SK-N-SH treated with all-trans-retinoic acid at 6 μM for 48 hours (cell line): Measurements from ENCODE around the gene GPR34.
"Not testable (repeated sequence)": the region's sequence is repeated elsewhere in the genome, so short reads cannot be mapped to it uniquely, and the experiment has no call there.

Experiments
- ATAC-seq: fragments of 200-7000 bp; cut with Tn5 transposase; 3 replicates; pipeline ENCODE4 v1.9.1; 2020; ENCODE audit warnings: mild to moderate bottlenecking, moderate library complexity
- ARNTL ChIP-seq: fragments of 450-650 bp; formaldehyde crosslinking; IDR thresholded peaks from 2 replicates; pipeline ENCODE4 v1.5.0; 2020; ENCODE audit warnings: low read depth, mild to moderate bottlenecking, moderate library complexity, borderline replicate concordance
- BACH2 ChIP-seq: fragments of 250-450 bp; sonication (Bioruptor Pico); IDR thresholded peaks from 2 replicates; pipeline ENCODE4 v1.9.0; 2021; ENCODE audit warnings: mild to moderate bottlenecking, borderline replicate concordance
- CSDC2 ChIP-seq: fragments of 250-450 bp; sonication (Bioruptor Pico); IDR thresholded peaks from 2 replicates; pipeline ENCODE4 v1.5.0; 2020; ENCODE audit warnings: mild to moderate bottlenecking, moderate library complexity
- ESRRG ChIP-seq: fragments of 250-450 bp; sonication (Bioruptor Pico); IDR thresholded peaks from 2 replicates; pipeline ENCODE4 v1.6.1; 2021; ENCODE audit warnings: mild to moderate bottlenecking
- GLIS3 ChIP-seq: fragments of 250-450 bp; sonication (Bioruptor Pico); IDR thresholded peaks from 2 replicates; pipeline ENCODE4 v1.5.0; 2020; ENCODE audit warnings: mild to moderate bottlenecking, moderate library complexity
- ISL1 ChIP-seq: fragments of 250-450 bp; sonication (Bioruptor Pico); IDR thresholded peaks from 2 replicates; pipeline ENCODE4 v2.1.2; 2022; ENCODE audit warnings: mild to moderate bottlenecking, moderate library complexity
- PPARA ChIP-seq: fragments of 250-450 bp; sonication (Bioruptor Pico); IDR thresholded peaks from 2 replicates; pipeline ENCODE4 v1.5.0; 2020; ENCODE audit warnings: mild to moderate bottlenecking, borderline replicate concordance
- RARB ChIP-seq: fragments of 250-450 bp; sonication (Bioruptor Pico); IDR thresholded peaks from 2 replicates; pipeline ENCODE4 v1.8.0; 2021; ENCODE audit warnings: mild to moderate bottlenecking, moderate library complexity
- SNAI2 ChIP-seq: fragments of 250-450 bp; sonication (Bioruptor Pico); IDR thresholded peaks from 2 replicates; pipeline ENCODE4 v1.5.0; 2020; ENCODE audit warnings: mild to moderate bottlenecking, moderate library complexity
- TCF4 ChIP-seq: fragments of 250-450 bp; sonication (Bioruptor Pico); IDR thresholded peaks from 2 replicates; pipeline ENCODE4 v1.8.0; 2021; ENCODE audit warnings: mild to moderate bottlenecking, moderate library complexity, borderline replicate concordance
- TOX ChIP-seq: fragments of 250-450 bp; sonication (Bioruptor Pico); IDR thresholded peaks from 2 replicates; pipeline ENCODE4 v1.8.0; 2021; ENCODE audit warnings: mild to moderate bottlenecking, moderate library complexity, borderline replicate concordance
- TSHZ2 ChIP-seq: fragments of 250-450 bp; sonication (Bioruptor Pico); IDR thresholded peaks from 2 replicates; pipeline ENCODE4 v1.5.0; 2020; ENCODE audit warnings: mild to moderate bottlenecking, moderate library complexity
- ZC3H10 ChIP-seq: fragments of 250-450 bp; sonication (Bioruptor Pico); IDR thresholded peaks from 2 replicates; pipeline ENCODE4 v1.5.1; 2021; ENCODE audit warnings: mild to moderate bottlenecking, moderate library complexity
- ZFP3 ChIP-seq: fragments of 250-450 bp; sonication (Bioruptor Pico); IDR thresholded peaks from 2 replicates; pipeline ENCODE4 v1.5.0; 2020; ENCODE audit warnings: mild to moderate bottlenecking, moderate library complexity
- ZFP30 ChIP-seq: fragments of 450-650 bp; formaldehyde crosslinking; IDR thresholded peaks from 2 replicates; pipeline ENCODE4 v1.5.0; 2022; ENCODE audit warnings: mild to moderate bottlenecking, moderate library complexity
- ZNF565 ChIP-seq: fragments of 450-650 bp; formaldehyde crosslinking; conservative IDR thresholded peaks from 2 replicates; pipeline ENCODE4 v1.5.0; 2020; ENCODE audit warnings: low read depth, mild to moderate bottlenecking, moderate library complexity
- ZNF70 ChIP-seq: fragments of 450-650 bp; formaldehyde crosslinking; IDR thresholded peaks from 2 replicates; pipeline ENCODE4 v1.5.0; 2020; ENCODE audit warnings: mild to moderate bottlenecking, moderate library complexity
- ZNF8 ChIP-seq: fragments of 450-650 bp; formaldehyde crosslinking; IDR thresholded peaks from 2 replicates; pipeline ENCODE4 v1.5.0; 2020; ENCODE audit warnings: mild to moderate bottlenecking, moderate library complexity
- TF ChIP-seq, protein P1 (sequence below): fragments of 250-450 bp; sonication (Bioruptor Pico); IDR thresholded peaks from 2 replicates; pipeline ENCODE4 v1.8.0; 2020; ENCODE audit warnings: mild to moderate bottlenecking, moderate library complexity, borderline replicate concordance
- TF ChIP-seq, protein P2 (sequence below): fragments of 250-450 bp; sonication (Bioruptor Pico); IDR thresholded peaks from 2 replicates; pipeline ENCODE4 v1.5.1; 2020; ENCODE audit warnings: low read depth, mild to moderate bottlenecking, moderate library complexity
- TF ChIP-seq, protein P3 (sequence below): fragments of 250-450 bp; sonication (Bioruptor Pico); IDR thresholded peaks from 2 replicates; pipeline ENCODE4 v1.5.1; 2021; ENCODE audit warnings: mild to moderate bottlenecking, moderate library complexity

The GPR34 gene

GRCh38 chrX:41688835-41689234, at the start of gene GPR34:
TSS of gene GPR34 (plus strand) at chrX:41688973. CDS start at chrX:41695634, 6,661 bp downstream.
- ATAC-seq = no peak
- no peak for TF ChIP-seq ZNF70 (CRISPR knock-in tag)
- TF ChIP-seq ZC3H10 (CRISPR knock-in tag) = no peak
- no peak for TF ChIP-seq GLIS3 (CRISPR knock-in tag)
- no peak for TF ChIP-seq ESRRG (CRISPR knock-in tag)
- TF ChIP-seq TCF4 (CRISPR knock-in tag) = no peak
- TF ChIP-seq ARNTL = no peak
- no peak for TF ChIP-seq BACH2
- TF ChIP-seq ZNF565 (CRISPR knock-in tag) = no peak
- no peak for TF ChIP-seq CSDC2 (CRISPR knock-in tag)

DNA sequence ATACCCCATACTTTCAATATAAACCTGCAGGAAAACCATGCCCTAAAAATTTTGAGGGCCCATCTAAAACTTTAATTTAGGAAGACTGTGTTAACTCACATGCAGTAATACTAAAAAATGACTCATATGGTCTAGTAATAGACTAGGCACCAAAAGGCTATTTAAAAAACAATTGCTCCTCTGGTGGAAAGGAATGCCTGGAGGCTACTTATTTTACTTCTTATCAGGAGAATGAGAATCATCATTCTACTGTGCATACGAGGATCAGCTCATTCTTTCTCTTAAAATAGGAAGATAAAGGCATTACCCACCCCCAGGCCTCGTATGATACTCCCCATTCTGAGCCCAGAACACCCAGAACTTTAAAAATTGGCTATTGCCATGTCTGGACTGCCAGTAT, 42.6 kb upstream of the GPR34 start:
- not testable (repeated sequence) for ATAC-seq

DNA sequence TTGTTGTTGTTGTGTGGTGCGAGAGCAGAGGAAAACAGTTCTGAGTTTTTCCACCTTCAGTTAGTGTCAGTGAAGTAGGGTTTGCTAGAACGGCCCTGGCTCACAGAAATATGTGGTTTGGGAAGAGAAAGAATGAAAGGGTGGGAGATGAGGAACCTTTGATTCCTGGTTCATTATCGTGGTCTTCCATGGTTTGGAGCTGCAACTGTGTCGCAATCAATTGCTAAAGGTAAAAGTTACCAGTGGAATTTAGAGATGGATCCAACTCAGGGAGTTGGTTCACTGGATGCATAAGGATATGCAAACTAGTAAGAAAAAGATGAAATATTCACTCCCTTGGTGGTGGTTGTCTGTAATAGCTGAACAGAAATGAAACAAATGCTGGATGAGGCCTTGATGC, 35.6 kb upstream of the GPR34 start:
- ATAC-seq = no peak
- TF ChIP-seq, protein P1, sequence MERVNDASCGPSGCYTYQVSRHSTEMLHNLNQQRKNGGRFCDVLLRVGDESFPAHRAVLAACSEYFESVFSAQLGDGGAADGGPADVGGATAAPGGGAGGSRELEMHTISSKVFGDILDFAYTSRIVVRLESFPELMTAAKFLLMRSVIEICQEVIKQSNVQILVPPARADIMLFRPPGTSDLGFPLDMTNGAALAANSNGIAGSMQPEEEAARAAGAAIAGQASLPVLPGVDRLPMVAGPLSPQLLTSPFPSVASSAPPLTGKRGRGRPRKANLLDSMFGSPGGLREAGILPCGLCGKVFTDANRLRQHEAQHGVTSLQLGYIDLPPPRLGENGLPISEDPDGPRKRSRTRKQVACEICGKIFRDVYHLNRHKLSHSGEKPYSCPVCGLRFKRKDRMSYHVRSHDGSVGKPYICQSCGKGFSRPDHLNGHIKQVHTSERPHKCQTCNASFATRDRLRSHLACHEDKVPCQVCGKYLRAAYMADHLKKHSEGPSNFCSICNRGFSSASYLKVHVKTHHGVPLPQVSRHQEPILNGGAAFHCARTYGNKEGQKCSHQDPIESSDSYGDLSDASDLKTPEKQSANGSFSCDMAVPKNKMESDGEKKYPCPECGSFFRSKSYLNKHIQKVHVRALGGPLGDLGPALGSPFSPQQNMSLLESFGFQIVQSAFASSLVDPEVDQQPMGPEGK (CRISPR knock-in tag) = no peak
- TF ChIP-seq, protein P2, sequence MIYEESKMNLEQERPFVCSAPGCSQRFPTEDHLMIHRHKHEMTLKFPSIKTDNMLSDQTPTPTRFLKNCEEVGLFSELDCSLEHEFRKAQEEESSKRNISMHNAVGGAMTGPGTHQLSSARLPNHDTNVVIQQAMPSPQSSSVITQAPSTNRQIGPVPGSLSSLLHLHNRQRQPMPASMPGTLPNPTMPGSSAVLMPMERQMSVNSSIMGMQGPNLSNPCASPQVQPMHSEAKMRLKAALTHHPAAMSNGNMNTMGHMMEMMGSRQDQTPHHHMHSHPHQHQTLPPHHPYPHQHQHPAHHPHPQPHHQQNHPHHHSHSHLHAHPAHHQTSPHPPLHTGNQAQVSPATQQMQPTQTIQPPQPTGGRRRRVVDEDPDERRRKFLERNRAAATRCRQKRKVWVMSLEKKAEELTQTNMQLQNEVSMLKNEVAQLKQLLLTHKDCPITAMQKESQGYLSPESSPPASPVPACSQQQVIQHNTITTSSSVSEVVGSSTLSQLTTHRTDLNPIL = no peak
- TF ChIP-seq ESRRG (CRISPR knock-in tag) (no peak), PPARA (CRISPR knock-in tag) (no peak), ISL1 (CRISPR knock-in tag) (no peak), TOX (CRISPR knock-in tag) (no peak), TSHZ2 (CRISPR knock-in tag) (no peak), ZC3H10 (CRISPR knock-in tag) (no peak), ZFP30 (CRISPR knock-in tag) (no peak), ZNF8 (CRISPR knock-in tag) (no peak), ARNTL (no peak), ZFP3 (no peak), ZNF565 (CRISPR knock-in tag) (no peak), TCF4 (CRISPR knock-in tag) (no peak), BACH2 (no peak), CSDC2 (CRISPR knock-in tag) (no peak), ZNF70 (CRISPR knock-in tag) (no peak), SNAI2 (CRISPR knock-in tag) (no peak)
- TF ChIP-seq, protein P3, sequence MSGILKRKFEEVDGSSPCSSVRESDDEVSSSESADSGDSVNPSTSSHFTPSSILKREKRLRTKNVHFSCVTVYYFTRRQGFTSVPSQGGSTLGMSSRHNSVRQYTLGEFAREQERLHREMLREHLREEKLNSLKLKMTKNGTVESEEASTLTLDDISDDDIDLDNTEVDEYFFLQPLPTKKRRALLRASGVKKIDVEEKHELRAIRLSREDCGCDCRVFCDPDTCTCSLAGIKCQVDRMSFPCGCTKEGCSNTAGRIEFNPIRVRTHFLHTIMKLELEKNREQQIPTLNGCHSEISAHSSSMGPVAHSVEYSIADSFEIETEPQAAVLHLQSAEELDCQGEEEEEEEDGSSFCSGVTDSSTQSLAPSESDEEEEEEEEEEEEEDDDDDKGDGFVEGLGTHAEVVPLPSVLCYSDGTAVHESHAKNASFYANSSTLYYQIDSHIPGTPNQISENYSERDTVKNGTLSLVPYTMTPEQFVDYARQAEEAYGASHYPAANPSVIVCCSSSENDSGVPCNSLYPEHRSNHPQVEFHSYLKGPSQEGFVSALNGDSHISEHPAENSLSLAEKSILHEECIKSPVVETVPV = no peak
- TF ChIP-seq, all 23 proteins: peak for 0

GRCh38 chrX:41655101-41655500, 33.7 kb upstream of the GPR34 start:
- no peak for ATAC-seq
- TF ChIP-seq, protein P2 = no peak
- TF ChIP-seq ZFP30 (CRISPR knock-in tag) (no peak), RARB (CRISPR knock-in tag) (no peak), TOX (CRISPR knock-in tag) (no peak), ZNF565 (CRISPR knock-in tag) (no peak), ZC3H10 (CRISPR knock-in tag) (no peak), SNAI2 (CRISPR knock-in tag) (no peak)
- TF ChIP-seq, all 23 proteins: peak for 0
